Measurements from ENCODE around the gene ITPR1. TPM values are rescaled to one million over a fixed set of nuclear protein-coding genes. Genes with fewer than 3 reads are reported as not detected.

ITPR1 gene
- total RNA-seq, 2 donors from 2014 or later = 5.9 TPM

GRCh38 chr3:4474683-4475490, 18.3 kb upstream of the ITPR1 start:
- DNase-seq = no peak
- no peaks in the 10 kb centered on the region for H3K36me3 ChIP-seq (ENCODE audit: control insufficient read depth, insufficient read depth, low read length)
- no peaks in the 10 kb centered on the region for H3K4me1 ChIP-seq (ENCODE audit: control insufficient read depth, insufficient read depth, low read length)
- Mint-ChIP-seq H3K4me1 (no peaks in the 10 kb centered on the region), H3K27ac (no peak overlapping the region), H3K4me3 (no peak overlapping the region), H3K36me3 (ENCODE audit: low read depth) (no peaks in the 10 kb centered on the region), H3K27me3 (ENCODE audit: insufficient read depth) (peaks cover 33% of the 10 kb centered on the region), H3K9me3 (no peaks in the 10 kb centered on the region)
- peaks cover 28% of the 10 kb centered on the region for H3K27me3 ChIP-seq (ENCODE audit: control insufficient read depth, insufficient read depth, low read length, poor library complexity, severe bottlenecking)
- no peaks in the 10 kb centered on the region for H3K9me3 ChIP-seq (ENCODE audit: control insufficient read depth, low read length)
- H3K9ac ChIP-seq (ENCODE audit: extremely low read depth, low read length, poor library complexity, severe bottlenecking) = no peak overlapping the region
- 77 to 80% methylated on average over 5 to 7 of the region's 7 CpGs for WGBS, 2 experiments (ENCODE audit: insufficient coverage in 1 of 2, insufficient read length in 1 of 2)
- TF ChIP-seq, protein P1, sequence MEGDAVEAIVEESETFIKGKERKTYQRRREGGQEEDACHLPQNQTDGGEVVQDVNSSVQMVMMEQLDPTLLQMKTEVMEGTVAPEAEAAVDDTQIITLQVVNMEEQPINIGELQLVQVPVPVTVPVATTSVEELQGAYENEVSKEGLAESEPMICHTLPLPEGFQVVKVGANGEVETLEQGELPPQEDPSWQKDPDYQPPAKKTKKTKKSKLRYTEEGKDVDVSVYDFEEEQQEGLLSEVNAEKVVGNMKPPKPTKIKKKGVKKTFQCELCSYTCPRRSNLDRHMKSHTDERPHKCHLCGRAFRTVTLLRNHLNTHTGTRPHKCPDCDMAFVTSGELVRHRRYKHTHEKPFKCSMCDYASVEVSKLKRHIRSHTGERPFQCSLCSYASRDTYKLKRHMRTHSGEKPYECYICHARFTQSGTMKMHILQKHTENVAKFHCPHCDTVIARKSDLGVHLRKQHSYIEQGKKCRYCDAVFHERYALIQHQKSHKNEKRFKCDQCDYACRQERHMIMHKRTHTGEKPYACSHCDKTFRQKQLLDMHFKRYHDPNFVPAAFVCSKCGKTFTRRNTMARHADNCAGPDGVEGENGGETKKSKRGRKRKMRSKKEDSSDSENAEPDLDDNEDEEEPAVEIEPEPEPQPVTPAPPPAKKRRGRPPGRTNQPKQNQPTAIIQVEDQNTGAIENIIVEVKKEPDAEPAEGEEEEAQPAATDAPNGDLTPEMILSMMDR (conservative IDR thresholded peaks at IDR 0.05) = no peak
- no peak overlapping the region for H3K4me3 ChIP-seq (ENCODE audit: low read length)
- no peak overlapping the region for H3K27ac ChIP-seq (ENCODE audit: low read depth, low read length)

- Histone ChIP-seq H3K27me3 (ENCODE audit: control insufficient read depth, insufficient read depth, low read length, poor library complexity, severe bottlenecking) (peaks cover 30% of the 10 kb centered on the region), H3K4me1 (ENCODE audit: control insufficient read depth, insufficient read depth, low read length) (no peaks in the 10 kb centered on the region), H3K36me3 (ENCODE audit: control insufficient read depth, insufficient read depth, low read length) (no peaks in the 10 kb centered on the region), H3K27ac (ENCODE audit: low read depth, low read length) (no peak overlapping the region), H3K9me3 (ENCODE audit: control insufficient read depth, low read length) (no peaks in the 10 kb centered on the region), H3K9ac (ENCODE audit: extremely low read depth, low read length, poor library complexity, severe bottlenecking) (no peak overlapping the region), H3K4me3 (ENCODE audit: low read length) (no peak overlapping the region)
- Mint-ChIP-seq H3K27me3 (ENCODE audit: insufficient read depth) (peaks cover 29% of the 10 kb centered on the region), H3K27ac (no peak overlapping the region), H3K36me3 (ENCODE audit: low read depth) (no peaks in the 10 kb centered on the region), H3K4me1 (no peaks in the 10 kb centered on the region), H3K9me3 (no peaks in the 10 kb centered on the region), H3K4me3 (no peak overlapping the region)
- DNase-seq = no peak
- TF ChIP-seq, protein P1 (conservative IDR thresholded peaks at IDR 0.05) = no peak
These were observed 17.3 kb upstream of the ITPR1 start for GRCh38 chr3:4475804-4476203.

GRCh38 chr3:4476496-4476895, 16.7 kb upstream of the ITPR1 start:
- Histone ChIP-seq H3K9me3 (ENCODE audit: control insufficient read depth, low read length) (no peaks in the 10 kb centered on the region), H3K9ac (ENCODE audit: extremely low read depth, low read length, poor library complexity, severe bottlenecking) (no peak overlapping the region), H3K27ac (ENCODE audit: low read depth, low read length) (no peak overlapping the region), H3K4me1 (ENCODE audit: control insufficient read depth, insufficient read depth, low read length) (no peaks in the 10 kb centered on the region), H3K27me3 (ENCODE audit: control insufficient read depth, insufficient read depth, low read length, poor library complexity, severe bottlenecking) (peaks cover 28% of the 10 kb centered on the region), H3K36me3 (ENCODE audit: control insufficient read depth, insufficient read depth, low read length) (no peaks in the 10 kb centered on the region), H3K4me3 (ENCODE audit: low read length) (no peak overlapping the region)
- Mint-ChIP-seq H3K9me3 (no peaks in the 10 kb centered on the region), H3K4me1 (no peaks in the 10 kb centered on the region), H3K36me3 (ENCODE audit: low read depth) (no peaks in the 10 kb centered on the region), H3K27me3 (ENCODE audit: insufficient read depth) (peaks cover 25% of the 10 kb centered on the region), H3K27ac (no peak overlapping the region), H3K4me3 (no peak overlapping the region)
- TF ChIP-seq, protein P1 (conservative IDR thresholded peaks at IDR 0.05) = no peak
- DNase-seq = no peak
- 81 to 86% methylated on average over 1 of the region's 1 CpG for WGBS, 2 experiments (ENCODE audit: insufficient coverage in 1 of 2, insufficient read length in 1 of 2)
